HCT116 (cell line): Measurements from ENCODE around the gene CACNA2D2. TPM values are rescaled to one million over a fixed set of nuclear protein-coding genes. Genes with fewer than 3 reads are reported as not detected.

ENCODE experiments used
- ATAC-seq: fragments of 200-7000 bp; cut with Tn5 transposase; 2 replicates; pipeline ENCODE4 v1.9.1; 2020; ENCODE audit warnings: mild to moderate bottlenecking, moderate library complexity
- BruUV-seq: library from RNA; stranded (reverse); fragments of 400-500 nt; replicated peaks from 2 replicates; lab custom pipeline; 2021; lab: Mats Ljungman, UMichigan
- CTCF ChIA-PET: fragments of 300-600 bp; sonication (Branson Sonifier 250); formaldehyde crosslinking; loops from one replicate; lab custom pipeline; 2021; ENCODE audit warnings: antibody characterized with exemption; lab: Charles Lee
- POLR2A ChIA-PET: fragments of 300-600, 350-600 bp; sonication (Branson Sonifier 250); formaldehyde crosslinking; loops from one replicate; lab custom pipeline; 2021; ENCODE audit warnings: antibody characterized with exemption; lab: Charles Lee
- RAD21 ChIA-PET, 2 experiments: fragments of 300-600 bp; sonication (Branson Sonifier 250); formaldehyde crosslinking; loops; one replicate each; lab custom pipeline; 2023; ENCODE audit warnings: low total read pairs in 2 of 2; ENCODE audit not compliant: uncharacterized antibody in 2 of 2, unreplicated experiment in 2 of 2, low non-redundant PET in 1 of 2; lab: Charles Lee
- DNase-seq: peaks from one replicate; pipeline ENCODE4 v3.0.0-alpha.2; 2010; ENCODE audit warnings: low read depth, low spot score
- H2AFZ ChIP-seq: fragments of 200-600 bp; shearing (Covaris generic), sonication (generic); 2 replicates; pipeline ENCODE4 v1.6.1; 2017; ENCODE audit warnings: low read depth, mixed run types, mixed read lengths, antibody characterized with exemption, low read length; ENCODE audit not compliant: poor library complexity, severe bottlenecking
- H3K27ac ChIP-seq: 2 replicates; pipeline ENCODE4 v1.5.1; 2012; ENCODE audit warnings: low read depth, low read length
- H3K27me3 ChIP-seq: fragments of 200-600 bp; sonication (generic); 2 replicates; pipeline ENCODE4 v1.6.1; 2016; ENCODE audit warnings: mixed run types, low read length, mixed read lengths; ENCODE audit not compliant: insufficient read depth
- H3K36me3 ChIP-seq, 2 experiments: fragments of 200-500 bp in 1 of 2; fragments of 200-600 bp in 1 of 2; sonication (Bioruptor generic) in 1 of 2; sonication (generic) in 1 of 2; 2 replicates each; pipeline versions ENCODE4 v1.5.1 to v1.6.1; 2014 to 2016; ENCODE audit warnings: low read length in 2 of 2, inconsistent platforms in 1 of 2, mixed read lengths in 1 of 2, mixed run types in 1 of 2; ENCODE audit not compliant: insufficient read depth in 2 of 2, control insufficient read depth in 1 of 2
- H3K4me1 ChIP-seq, 2 experiments: fragments of 200-600 bp in 1 of 2; sonication (generic) in 1 of 2; 2 replicates each; pipeline versions ENCODE4 v1.5.1 to v1.6.1; 2012 to 2017; ENCODE audit warnings: low read length in 2 of 2, inconsistent platforms in 1 of 2, mild to moderate bottlenecking in 1 of 2, mixed read lengths in 1 of 2, mixed run types in 1 of 2, moderate library complexity in 1 of 2; ENCODE audit not compliant: insufficient read depth in 2 of 2, control insufficient read depth in 1 of 2
- H3K4me2 ChIP-seq: fragments of 200-600 bp; sonication (generic); 2 replicates; pipeline ENCODE4 v1.6.1; 2017; ENCODE audit warnings: mixed run types, low read length, mixed read lengths
- H3K4me3 ChIP-seq, 2 experiments: fragments of 200-600 bp in 1 of 2; sonication (generic) in 1 of 2; replicated peaks in 1 of 2; 2 replicates each; pipeline ENCODE4 v1.5.1; 2011 to 2016; ENCODE audit warnings: low read length in 2 of 2, control low read depth in 1 of 2, low read depth in 1 of 2, mild to moderate bottlenecking in 1 of 2, mixed read lengths in 1 of 2, mixed run types in 1 of 2
- H3K79me2 ChIP-seq: fragments of 200-600 bp; sonication (generic); 2 replicates; pipeline ENCODE4 v1.6.1; 2017; ENCODE audit warnings: mild to moderate bottlenecking, mixed run types, low read length, moderate library complexity, mixed read lengths; ENCODE audit not compliant: insufficient read depth
- H3K9ac ChIP-seq: fragments of 200-600 bp; sonication (generic); 2 replicates; pipeline ENCODE4 v1.6.1; 2016; ENCODE audit warnings: low read length, mixed read lengths
- H3K9me2 ChIP-seq: fragments of 200-600 bp; sonication (generic), shearing (Covaris generic); 2 replicates; pipeline ENCODE4 v1.6.1; 2017; ENCODE audit warnings: mixed run types, mild to moderate bottlenecking, moderate library complexity; ENCODE audit not compliant: insufficient read depth
- H3K9me3 ChIP-seq, 2 experiments: fragments of 200-500 bp in 1 of 2; fragments of 200-600 bp in 1 of 2; sonication (Bioruptor generic) in 1 of 2; sonication (generic) in 1 of 2; 2 replicates each; pipeline ENCODE4 v1.6.1; 2014 to 2017; ENCODE audit warnings: low read length in 2 of 2, mixed read lengths in 2 of 2, inconsistent platforms in 1 of 2, low read depth in 1 of 2, mild to moderate bottlenecking in 1 of 2, mixed run types in 1 of 2, moderate library complexity in 1 of 2; ENCODE audit not compliant: control insufficient read depth in 1 of 2, insufficient read depth in 1 of 2
- H4K20me1 ChIP-seq: fragments of 200-600 bp; sonication (generic), shearing (Covaris generic); 2 replicates; pipeline ENCODE4 v1.6.1; 2017; ENCODE audit warnings: mixed run types, mild to moderate bottlenecking, moderate library complexity; ENCODE audit not compliant: insufficient read depth
- CBX3 ChIP-seq: IDR thresholded peaks from 2 replicates; pipeline ENCODE4 v1.6.1; 2012; ENCODE audit warnings: low read depth
- CEBPB ChIP-seq: IDR thresholded peaks from 2 replicates; pipeline ENCODE4 v1.6.1; 2012; ENCODE audit warnings: low read depth
- EGR1 ChIP-seq: IDR thresholded peaks from 2 replicates; pipeline ENCODE4 v1.6.1; 2012; ENCODE audit warnings: low read depth
- EZH2phosphoT487 ChIP-seq: fragments of 200-600 bp; IDR thresholded peaks from 2 replicates; pipeline ENCODE4 v1.6.1; 2018; ENCODE audit warnings: antibody characterized with exemption, borderline replicate concordance
- POLR2A ChIP-seq: IDR thresholded peaks from 2 replicates; pipeline ENCODE4 v1.7.0; 2011; ENCODE audit warnings: borderline replicate concordance; ENCODE audit not compliant: insufficient read depth, insufficient read length; ENCODE audit errors: extremely low read depth
- POLR2AphosphoS5 ChIP-seq: IDR thresholded peaks from 2 replicates; pipeline ENCODE4 v1.6.1; 2011; ENCODE audit warnings: mild to moderate bottlenecking, low read depth, low read length, moderate library complexity
- RAD21 ChIP-seq: IDR thresholded peaks from 2 replicates; pipeline ENCODE4 v1.6.1; 2012; ENCODE audit warnings: low read depth, mild to moderate bottlenecking
- TCF7L2 ChIP-seq: IDR thresholded peaks from 2 replicates; pipeline ENCODE4 v1.7.0; 2011; ENCODE audit warnings: borderline replicate concordance, inconsistent platforms; ENCODE audit not compliant: insufficient read depth, insufficient read length; ENCODE audit errors: extremely low read depth
- ZFX ChIP-seq: fragments of 450-650 bp; IDR thresholded peaks from 2 replicates; pipeline ENCODE4 v1.6.1; 2017
- ZNF274 ChIP-seq: fragments of 200-500 bp; sonication (Bioruptor generic); IDR thresholded peaks from 2 replicates; pipeline ENCODE4 v1.6.1; 2014; ENCODE audit warnings: mild to moderate bottlenecking, low read depth, low read length, inconsistent platforms
- intact Hi-C: fragments of 100-400 bp; cut with micrococcal nuclease; formaldehyde crosslinking; loops from 2 replicates; pipeline ENCODE4 v1.10.0; 2022
- total RNA-seq: library from RNA; stranded (reverse); gene quantifications from one replicate; pipeline ENCODE4 v1.2.1, GENCODE V29; 2021; ENCODE audit not compliant: unreplicated experiment
- TF ChIP-seq, protein P1 (sequence below): IDR thresholded peaks from 2 replicates; pipeline ENCODE4 v1.6.1; 2011; ENCODE audit warnings: mild to moderate bottlenecking, low read length, moderate library complexity; ENCODE audit not compliant: insufficient replicate concordance; ENCODE audit errors: extremely low read depth

Gene CACNA2D2
- total RNA-seq, 1 experiment from 2014 or later, result 10.2 TPM

DNA sequence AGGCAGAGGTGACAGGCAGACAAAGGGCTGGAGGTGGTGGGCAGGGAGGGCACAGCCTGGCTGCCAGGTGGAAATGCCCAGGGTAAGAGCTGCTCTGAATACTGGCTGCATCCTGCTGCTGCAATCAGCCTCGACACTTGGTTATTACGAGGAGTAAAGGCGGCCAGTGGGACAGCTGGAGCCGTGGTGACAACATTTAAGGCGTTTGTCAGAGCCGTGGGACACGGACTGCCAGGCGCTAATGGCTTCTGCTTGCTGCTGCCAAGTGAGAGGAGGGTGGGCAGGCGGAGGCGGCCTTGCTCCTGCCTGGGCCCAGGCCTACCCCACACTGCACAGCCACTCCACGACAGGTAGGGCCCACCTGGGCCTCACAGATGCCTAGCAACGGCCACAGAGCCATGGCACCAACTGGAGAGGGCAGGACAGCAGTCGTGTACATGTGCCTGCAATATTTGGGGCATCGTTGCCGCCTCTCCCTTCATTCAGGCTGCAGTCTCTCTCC is 94.9 kb downstream of the CACNA2D2 start:
- no peak for ATAC-seq
- Histone ChIP-seq H3K36me3 (no peaks in the 10 kb centered on the region), H3K4me2 (no peak overlapping the region), H3K4me1 (no peaks in the 10 kb centered on the region), H3K4me3 (no peak overlapping the region), H3K27ac (no peak overlapping the region), H3K9me2 (no peaks in the 10 kb centered on the region), H3K27me3 (no peaks in the 10 kb centered on the region; the same call in 1 of the 2 replicates), H3K79me2 (no peaks in the 10 kb centered on the region), H4K20me1 (no peaks in the 10 kb centered on the region), H3K9ac (no peak overlapping the region)
- ChIA-PET RAD21 (no interaction called here), POLR2A (no interaction called here), CTCF (no interaction called here)
- TF ChIP-seq RAD21 (no peak), CEBPB (no peak), POLR2A (no peak), TCF7L2 (no peak), ZFX (no peak), EZH2phosphoT487 (no peak), CBX3 (no peak), POLR2AphosphoS5 (no peak), EGR1 (no peak), ZNF274 (no peak)
- TF ChIP-seq, protein P1, sequence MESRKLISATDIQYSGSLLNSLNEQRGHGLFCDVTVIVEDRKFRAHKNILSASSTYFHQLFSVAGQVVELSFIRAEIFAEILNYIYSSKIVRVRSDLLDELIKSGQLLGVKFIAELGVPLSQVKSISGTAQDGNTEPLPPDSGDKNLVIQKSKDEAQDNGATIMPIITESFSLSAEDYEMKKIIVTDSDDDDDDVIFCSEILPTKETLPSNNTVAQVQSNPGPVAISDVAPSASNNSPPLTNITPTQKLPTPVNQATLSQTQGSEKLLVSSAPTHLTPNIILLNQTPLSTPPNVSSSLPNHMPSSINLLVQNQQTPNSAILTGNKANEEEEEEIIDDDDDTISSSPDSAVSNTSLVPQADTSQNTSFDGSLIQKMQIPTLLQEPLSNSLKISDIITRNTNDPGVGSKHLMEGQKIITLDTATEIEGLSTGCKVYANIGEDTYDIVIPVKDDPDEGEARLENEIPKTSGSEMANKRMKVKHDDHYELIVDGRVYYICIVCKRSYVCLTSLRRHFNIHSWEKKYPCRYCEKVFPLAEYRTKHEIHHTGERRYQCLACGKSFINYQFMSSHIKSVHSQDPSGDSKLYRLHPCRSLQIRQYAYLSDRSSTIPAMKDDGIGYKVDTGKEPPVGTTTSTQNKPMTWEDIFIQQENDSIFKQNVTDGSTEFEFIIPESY, result no peak
- TF ChIP-seq, all 23 proteins: peak for 0
- H2AFZ ChIP-seq, result no peak overlapping the region
- no TSS peak for BruUV-seq
- H3K9me3 ChIP-seq, result no peaks in the 10 kb centered on the region
- DNase-seq, result no peak
- intact Hi-C loops, result no loop called here
